Sciatic nerve (tissue), 2 donors: ENCODE data around the gene MRPL48. TPM values are rescaled to one million over a fixed set of nuclear protein-coding genes. Genes with fewer than 3 reads are reported as not detected.
"Not testable (repeated sequence)": the region's sequence is repeated elsewhere in the genome, so short reads cannot be mapped to it uniquely, and the experiment has no call there.

Experiments used
- ATAC-seq: fragments of 200-7000 bp; cut with Tn5 transposase; one replicate; pipeline ENCODE4 v1.9.1; 2020; ENCODE audit warnings: mild to moderate bottlenecking, moderate library complexity
- DNase-seq: peaks from one replicate; pipeline ENCODE4 v3.0.0-alpha.2; 2020; ENCODE audit warnings: low spot score
- intact Hi-C: fragments of 100-400 bp; cut with DNase I; formaldehyde crosslinking; loops from one replicate; pipeline ENCODE4 v1.14.2; 2022
- total RNA-seq: library from RNA; stranded (reverse); fragmentation: NEBNext Ultra II Directional; extraction: Animal tissue kit (Norgen Biotek cat#: 25700); gene quantifications from one replicate; pipeline ENCODE4 v1.2.1, GENCODE V29; 2021
- donor health status: DM: no; HTN: no; CAD: no.
- donor health status: DM: no; HTN: no; CAD: no.

Gene MRPL48
- total RNA-seq, 1 donor from 2014 or later = 30.4 TPM

DNA sequence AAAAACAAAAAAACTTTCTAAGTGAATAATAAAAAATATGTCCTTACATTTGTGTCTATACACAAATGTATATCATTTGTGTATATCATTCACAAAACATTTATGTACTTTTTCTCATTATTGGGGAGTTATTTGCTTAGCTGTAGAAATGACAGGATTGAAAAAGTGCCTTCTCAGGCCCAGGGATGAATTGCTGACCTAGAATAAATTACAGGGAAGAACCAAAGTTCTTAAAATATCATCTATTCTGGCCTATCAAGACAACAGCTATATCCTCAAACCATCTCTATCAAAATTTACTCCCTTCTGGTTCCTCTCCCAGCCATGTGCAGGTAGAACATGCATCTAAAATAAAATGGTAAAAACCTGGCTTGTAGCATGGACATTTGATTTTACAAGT, 24.9 kb upstream of the MRPL48 start:
- intact Hi-C loops = loop anchor here (5.0 kb wide), 1 partner anchor 965 kb away; no protein-coding TSS in a partner anchor
- no peak for ATAC-seq
- no peak for DNase-seq

- intact Hi-C loops = no loop called here
- ATAC-seq (no peak), DNase-seq (no peak)
These were observed 20.9 kb upstream of the MRPL48 start for GRCh38 chr11:73766763-73767162.

- ATAC-seq, intact Hi-C loops, DNase-seq: not testable (repeated sequence)
These were observed 16.9 kb upstream of the MRPL48 start for GRCh38 chr11:73770811-73771210.

GRCh38 chr11:73779084-73779902, 8.4 kb upstream of the MRPL48 start:
- peak; percentile 100 for ATAC-seq
- intact Hi-C loops = no loop called here
- peak; percentile 99 for DNase-seq

GRCh38 chr11:73781303-73781702, 6.4 kb upstream of the MRPL48 start:
- DNase-seq = no peak
- no peak for ATAC-seq
- intact Hi-C loops = no loop called here

DNA sequence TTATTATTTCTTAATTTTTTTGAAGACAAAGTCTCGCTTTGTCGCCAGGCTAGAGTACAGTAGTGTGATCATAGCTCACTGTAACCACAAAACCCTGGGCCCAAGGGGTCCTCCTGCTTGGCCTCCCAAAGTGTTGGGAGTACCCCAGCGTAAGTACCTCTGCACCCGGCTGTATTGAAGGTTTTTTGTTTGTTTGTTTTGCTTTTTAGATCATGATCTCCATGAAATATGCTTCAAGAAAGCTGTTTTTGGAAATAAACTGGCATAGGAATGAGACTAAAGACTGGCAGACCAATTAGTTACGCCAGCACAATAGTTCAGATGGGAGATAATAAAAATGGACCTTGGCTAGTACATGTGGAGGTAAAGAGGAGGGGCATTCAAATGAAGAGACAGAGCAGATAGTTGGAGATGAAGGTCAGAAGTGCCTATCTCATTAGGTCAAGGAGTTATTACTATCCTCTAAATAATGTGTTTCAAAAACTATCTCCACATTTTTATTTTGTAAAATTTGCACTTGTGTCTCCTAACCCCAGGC, 4.1 kb upstream of the MRPL48 start:
- intact Hi-C loops = no loop called here
- no peak for DNase-seq
- ATAC-seq = no peak

DNA sequence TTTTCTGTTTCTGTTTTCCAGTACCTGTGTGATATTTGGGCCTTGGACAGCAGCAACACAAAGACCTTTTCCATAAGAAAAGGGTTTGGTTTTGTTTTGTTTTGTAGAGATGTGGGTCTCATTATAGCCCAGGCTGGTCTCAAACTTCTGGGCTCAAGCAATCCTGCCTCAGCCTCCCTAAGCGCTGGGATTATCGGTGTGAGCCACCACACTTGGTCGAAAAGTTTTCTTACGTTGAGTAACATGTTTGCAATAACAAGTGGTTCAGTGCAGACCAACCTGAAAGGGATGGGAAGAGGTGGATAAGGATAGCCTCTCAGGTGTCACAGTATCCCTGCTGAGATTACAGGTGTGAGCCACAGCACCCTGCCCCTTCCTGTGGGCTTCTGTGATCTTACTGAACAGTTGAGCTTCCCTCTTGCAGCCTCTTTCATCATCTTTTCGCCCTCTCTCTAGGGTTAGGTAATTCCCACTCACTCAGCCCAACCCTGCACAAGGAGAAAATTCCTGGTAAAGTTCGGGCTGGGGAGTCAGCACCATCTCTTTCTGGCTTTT, 3.5 kb upstream of the MRPL48 start:
- intact Hi-C loops = no loop called here
- no peak for ATAC-seq
- DNase-seq = no peak

DNA sequence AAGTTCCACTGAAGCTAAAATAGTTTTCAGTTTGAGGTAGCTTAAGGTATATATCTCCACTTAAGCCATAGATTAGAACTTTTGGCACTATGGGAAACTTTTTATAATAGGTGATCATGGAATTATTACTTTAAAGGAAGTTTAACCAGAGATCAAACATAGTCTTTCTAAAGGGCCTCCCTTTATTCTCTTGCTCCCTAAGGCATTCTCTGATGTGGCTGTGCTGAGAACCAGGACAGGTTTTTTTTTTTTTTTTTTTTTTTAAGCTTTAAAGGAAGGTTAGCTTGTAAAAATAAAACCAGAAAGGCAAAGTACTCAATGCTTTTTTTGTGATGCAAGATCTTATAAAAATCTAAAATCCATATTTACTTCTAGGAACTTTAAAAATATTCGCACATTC, 2.9 kb upstream of the MRPL48 start:
- DNase-seq (no peak), ATAC-seq (no peak)
- intact Hi-C loops = no loop called here

GRCh38 chr11:73785467-73785866, 2.2 kb upstream of the MRPL48 start:
- DNase-seq, ATAC-seq, intact Hi-C loops: not testable (repeated sequence)

- no peak for ATAC-seq
These were observed 527 bp upstream of the MRPL48 start for GRCh38 chr11:73787051-73787642.

DNA sequence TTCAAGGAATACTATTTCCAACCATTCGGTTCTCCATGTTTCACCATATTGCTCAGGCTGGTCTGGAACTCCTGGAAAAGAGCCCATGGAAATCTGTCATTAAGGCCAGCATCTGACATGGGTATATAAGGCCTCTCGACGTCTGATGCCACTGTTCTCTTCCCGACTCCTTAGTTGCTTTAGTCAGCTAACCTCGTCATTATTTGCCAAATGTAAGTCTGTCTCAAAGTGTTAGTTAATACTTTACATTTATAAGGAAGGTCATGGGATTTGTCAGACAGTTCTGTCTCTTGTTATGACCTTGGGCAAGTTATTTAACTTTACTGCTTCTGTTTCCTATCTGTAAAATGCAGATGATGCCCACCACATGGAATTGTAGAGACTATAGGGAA, 1.6 kb downstream of the MRPL48 start:
- ATAC-seq (no peak), DNase-seq (no peak)
- intact Hi-C loops = no loop called here

More at GRCh38 chr11:73787051-73787642, 527 bp upstream of the MRPL48 start:
- intact Hi-C loops = no loop called here
- no peak for DNase-seq

GRCh38 chr11:73792584-73792983, 4.9 kb downstream of the MRPL48 start:
- intact Hi-C loops = no loop called here
- no peak for ATAC-seq
- no peak for DNase-seq

DNA sequence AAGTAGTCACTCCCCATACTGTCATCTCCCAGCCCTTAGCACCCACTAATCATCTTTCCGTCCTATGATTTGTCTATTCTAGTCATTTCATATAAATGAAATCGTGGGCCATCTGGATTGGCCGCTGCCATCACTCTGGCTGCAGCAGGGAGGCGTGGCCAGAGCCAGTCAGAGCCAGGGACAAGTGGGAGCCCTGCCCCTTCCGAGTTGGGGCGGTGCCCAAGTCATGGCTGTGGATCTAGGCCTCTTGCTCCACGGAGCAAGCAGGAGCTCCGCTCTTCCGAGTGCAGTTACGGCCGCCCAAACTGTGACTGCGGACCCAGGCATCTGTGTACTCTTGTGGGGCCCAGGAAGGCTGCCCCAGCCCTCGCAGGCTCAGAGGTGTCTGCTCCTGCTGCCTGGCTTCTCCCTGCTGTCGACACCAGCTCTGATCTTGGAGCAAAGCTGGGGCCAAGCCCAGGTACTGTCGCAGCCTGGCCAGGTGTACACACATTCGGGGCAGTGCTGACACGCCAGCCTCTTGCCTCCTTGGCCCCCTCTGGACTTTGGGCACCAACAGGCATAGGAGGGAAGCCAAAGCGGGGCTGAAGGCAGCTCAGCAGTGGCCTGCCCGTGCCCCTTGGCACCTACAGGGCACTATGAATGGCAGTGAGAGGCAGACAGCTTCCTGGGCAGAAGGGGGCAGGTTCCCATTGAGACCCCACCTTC, 8.4 kb downstream of the MRPL48 start:
- ATAC-seq (no peak), DNase-seq (no peak)
- intact Hi-C loops = no loop called here

GRCh38 chr11:73797457-73797856, 9.8 kb downstream of the MRPL48 start:
- peak; percentile 17 for ATAC-seq
- DNase-seq = no peak
- intact Hi-C loops = no loop called here

DNA sequence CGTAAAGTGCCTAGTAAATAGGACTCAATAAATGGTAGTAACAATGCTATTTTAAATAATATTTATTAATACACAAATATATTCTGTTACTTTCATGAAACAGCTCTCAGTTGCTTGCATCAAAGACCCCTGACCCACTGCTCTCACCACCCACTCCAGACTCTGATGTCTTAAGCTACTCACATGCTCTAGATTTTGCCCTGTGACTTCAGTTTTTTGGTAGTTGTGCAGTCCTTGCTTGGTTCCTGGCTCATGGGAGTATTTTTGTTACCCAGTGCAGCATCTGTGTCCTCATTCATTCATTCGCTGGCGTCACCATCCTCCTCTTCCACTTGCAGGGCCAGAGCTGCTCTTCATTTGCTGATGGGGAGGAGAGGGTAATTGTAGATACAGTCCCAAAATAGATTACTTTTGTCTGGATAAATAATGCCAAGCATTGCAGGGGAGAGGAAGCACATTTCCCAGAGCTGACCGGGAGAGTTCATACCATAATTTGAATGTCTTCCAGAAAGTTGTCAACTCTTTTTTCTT, 12.7 kb downstream of the MRPL48 start:
- ATAC-seq = no peak
- intact Hi-C loops = no loop called here
- DNase-seq = no peak

DNA sequence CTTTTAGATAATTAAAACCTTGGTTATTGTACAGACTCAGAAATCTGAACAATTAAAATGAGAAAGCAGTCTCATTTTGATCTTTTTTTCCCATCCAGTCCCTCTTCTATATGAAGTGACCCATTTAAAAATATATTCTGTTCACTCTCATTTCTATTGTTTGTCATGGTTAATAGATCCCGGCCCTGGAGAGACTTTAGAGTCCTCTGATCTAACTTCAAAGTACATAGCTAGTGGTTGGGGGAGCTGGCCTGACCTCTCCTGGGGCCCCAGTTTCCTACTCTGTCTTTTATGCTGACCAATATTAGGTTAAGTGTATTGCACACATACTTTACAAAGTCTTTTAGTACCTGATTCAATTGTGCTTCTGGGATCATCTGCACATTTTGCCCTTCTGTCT, 13.5 kb downstream of the MRPL48 start:
- DNase-seq = no peak
- intact Hi-C loops = no loop called here
- no peak for ATAC-seq

DNA sequence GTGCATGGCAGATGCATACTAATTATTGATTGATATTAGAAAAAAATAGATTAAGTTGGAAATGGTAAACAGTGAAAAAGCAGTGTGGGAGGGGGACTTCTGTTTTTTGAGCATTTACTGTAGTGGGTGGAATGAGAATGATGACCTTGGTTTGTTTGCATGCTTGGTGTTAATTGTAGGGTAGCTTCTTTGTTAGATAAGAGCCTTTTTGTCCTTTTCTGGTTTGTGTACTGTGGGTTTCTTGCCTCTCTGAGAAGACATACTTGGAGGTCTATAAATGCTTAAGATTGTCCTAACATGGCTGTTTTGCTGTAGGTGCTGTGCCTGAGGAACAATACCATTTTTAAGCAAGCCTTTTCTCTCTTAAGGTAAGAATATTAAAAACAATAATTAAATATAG, 17.0 kb downstream of the MRPL48 start:
- ATAC-seq = no peak
- DNase-seq = no peak
- intact Hi-C loops = no loop called here

- ATAC-seq (no peak), DNase-seq (no peak)
- intact Hi-C loops = no loop called here
These were observed 20.4 kb downstream of the MRPL48 start for GRCh38 chr11:73808052-73808451.

GRCh38 chr11:73810637-73811036, 23.0 kb downstream of the MRPL48 start:
- DNase-seq = no peak
- ATAC-seq = no peak
- intact Hi-C loops = no loop called here
